Loucy (cell line): ENCODE measurements around the gene AP4B1.

Experiments used
- CTCF ChIP-seq: fragments of 200-600 bp; sonication (generic); conservative IDR thresholded peaks from 2 replicates; pipeline ENCODE4 v1.5.1; 2014; ENCODE audit warnings: mild to moderate bottlenecking, antibody characterized with exemption, low read length
- EZH2phosphoT487 ChIP-seq: fragments of 200-600 bp; IDR thresholded peaks from 2 replicates; pipeline ENCODE4 v1.6.1; 2018; ENCODE audit warnings: antibody characterized with exemption, mild to moderate bottlenecking, moderate library complexity, borderline replicate concordance

DNA sequence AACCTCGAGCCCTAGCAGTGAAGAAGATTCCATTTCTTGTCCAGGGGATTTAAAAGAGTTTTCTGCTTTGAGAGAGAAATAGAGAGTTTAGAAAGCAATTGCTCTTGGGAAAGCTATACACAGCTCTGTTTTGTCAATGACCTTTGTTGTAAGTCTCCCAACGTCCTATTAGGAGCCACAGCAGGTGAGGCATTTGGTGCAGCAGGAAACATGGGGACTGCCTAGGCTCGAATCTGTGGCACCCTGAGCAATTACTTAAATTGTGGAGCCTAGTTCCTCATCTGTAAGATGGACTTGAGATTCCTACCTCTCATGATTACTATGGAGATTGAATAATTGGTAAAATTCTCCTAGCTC lies 8.7 kb upstream of the AP4B1 start:
- TF ChIP-seq EZH2phosphoT487 (no peak), CTCF (no peak)
